Left kidney (tissue), 8 donors: ENCODE data around the gene UBE2L6. TPM values are rescaled to one million over a fixed set of nuclear protein-coding genes. Genes with fewer than 3 reads are reported as not detected.
A peak's percentile ranks its signal among the peaks of the same experiment; 100 is the strongest.

ENCODE experiments used
- DNase-seq: peaks from one replicate; pipeline ENCODE4 v3.0.0-alpha.2; 2013
- long read RNA-seq, 8 donors: transcript quantifications; one replicate each; lab custom pipeline, GENCODE V29; 2026
- polyA plus RNA-seq: library from polyadenylated mRNA; unstranded; fragments of 120-200 nt; gene quantifications from one replicate; pipeline ENCODE4 v1.2.1, GENCODE V29; 2013; ENCODE audit not compliant: insufficient read length

UBE2L6 gene
- polyA plus RNA-seq = 31.2 TPM
- long read RNA-seq, donor 1, transcript UBE2L6-201 (4 exons, 1,354 nt) = major isoform, 21 of 24 reads
- long read RNA-seq, donor 1, partial matches to known transcripts = 0 of 24 reads
- long read RNA-seq, donor 1, other reads (novel, unspliced or antisense) = 0 of 24 reads
- long read RNA-seq, donor 2, transcript UBE2L6-201 (4 exons, 1,354 nt) = major isoform, 10 of 13 reads
- long read RNA-seq, donor 2, partial matches to known transcripts = 0 of 13 reads
- long read RNA-seq, donor 2, other reads (novel, unspliced or antisense) = 0 of 13 reads
- long read RNA-seq, donor 3, transcript UBE2L6-201 (4 exons, 1,354 nt) = major isoform, 11 of 12 reads
- long read RNA-seq, donor 3, partial matches to known transcripts = 0 of 12 reads
- long read RNA-seq, donor 3, other reads (novel, unspliced or antisense) = 0 of 12 reads
- long read RNA-seq, donor 4 = 0 reads
- long read RNA-seq, donor 5, transcript UBE2L6-201 (4 exons, 1,354 nt) = major isoform, 31 of 37 reads
- long read RNA-seq, donor 5, transcript UBE2L6-202 (4 exons, 1,573 nt) = minor isoform, 6 of 37 reads
- long read RNA-seq, donor 5, partial matches to known transcripts = 0 of 37 reads
- long read RNA-seq, donor 5, other reads (novel, unspliced or antisense) = 0 of 37 reads
- long read RNA-seq, donor 6, transcript UBE2L6-201 (4 exons, 1,354 nt) = major isoform, 12 of 15 reads
- long read RNA-seq, donor 6, partial matches to known transcripts = 0 of 15 reads
- long read RNA-seq, donor 6, other reads (novel, unspliced or antisense) = 0 of 15 reads
- long read RNA-seq, donor 7, transcript UBE2L6-201 (4 exons, 1,354 nt) = major isoform, 27 of 31 reads
- long read RNA-seq, donor 7, partial matches to known transcripts = 0 of 31 reads
- long read RNA-seq, donor 7, other reads (novel, unspliced or antisense) = 0 of 31 reads
- long read RNA-seq, donor 8, transcript UBE2L6-201 (4 exons, 1,354 nt) = major isoform, 11 of 12 reads
- long read RNA-seq, donor 8, partial matches to known transcripts = 0 of 12 reads
- long read RNA-seq, donor 8, other reads (novel, unspliced or antisense) = 0 of 12 reads

DNA sequence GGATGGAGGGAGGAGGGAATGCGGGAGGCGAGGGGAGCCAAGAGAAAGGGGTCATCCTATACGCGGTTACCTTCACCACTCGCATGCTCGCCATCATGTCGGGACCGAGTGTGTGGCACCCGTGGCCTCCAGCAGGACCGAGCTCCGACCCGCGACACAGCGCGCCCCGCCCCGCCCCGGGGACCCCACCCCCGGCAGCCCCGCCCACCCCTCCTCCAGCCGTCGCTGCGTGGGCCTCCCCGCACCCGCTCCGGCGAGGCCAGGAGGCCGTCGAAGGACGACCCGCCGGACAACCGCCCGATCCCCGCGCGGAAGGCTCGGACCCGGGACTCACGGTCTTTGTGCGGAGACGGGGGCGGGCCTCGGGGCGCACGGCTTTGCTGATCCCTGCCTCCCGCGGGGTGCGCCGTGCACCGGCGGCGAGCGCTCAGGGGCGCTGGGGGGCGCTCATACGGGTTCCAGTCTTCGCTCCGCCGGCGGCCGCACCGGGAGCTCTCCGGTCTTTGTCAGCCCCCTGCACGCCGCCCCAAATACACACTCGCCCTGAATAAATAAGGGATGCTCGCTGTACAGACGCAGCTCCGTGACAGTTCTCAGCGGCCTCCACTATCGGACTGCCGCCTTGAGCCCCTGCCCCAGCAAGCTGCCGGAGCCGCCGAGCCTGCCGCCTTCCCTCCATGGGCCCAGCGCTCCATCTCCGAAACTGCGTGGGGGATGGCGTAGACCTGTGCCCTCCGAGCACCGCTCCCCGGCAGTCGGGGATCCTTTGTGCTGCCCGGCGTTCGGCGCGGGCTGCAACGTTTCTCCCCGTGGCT lies at the start of gene UBE2L6:
UBE2L6 (minus strand) TSS at position 158 of the 815 bp plus-strand sequence; CDS start at position 97, 61 bp downstream.
- peak; percentile 49 for DNase-seq

- no peak for DNase-seq
These were observed 49.1 kb upstream of the UBE2L6 start for GRCh38 chr11:57616595-57616994.

GRCh38 chr11:57615308-57615707 lies 47.8 kb upstream of the UBE2L6 start:
- no peak for DNase-seq

- DNase-seq = no peak
These were observed 46.8 kb upstream of the UBE2L6 start for GRCh38 chr11:57614234-57614772.

- no peak for DNase-seq
These were observed 42.7 kb upstream of the UBE2L6 start for GRCh38 chr11:57610170-57610569.

DNA sequence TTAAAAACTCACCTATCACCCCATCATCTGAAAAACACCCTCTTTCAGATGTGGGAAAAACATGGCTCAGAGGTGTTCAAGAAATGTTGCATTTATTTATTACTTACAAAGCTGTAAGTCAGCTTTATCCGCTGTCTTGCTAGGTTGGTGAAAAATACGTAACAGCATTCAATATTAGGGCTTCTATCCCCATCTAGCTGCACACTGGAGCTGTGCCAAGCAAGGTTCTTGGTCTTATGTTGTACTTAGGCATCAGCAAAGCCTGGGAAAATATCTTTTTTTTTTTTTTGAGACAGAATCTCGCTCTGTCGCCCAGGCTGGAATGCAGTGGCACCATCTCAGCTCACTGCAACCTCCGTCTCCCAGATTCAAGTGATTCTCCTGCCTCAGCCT lies 37.6 kb upstream of the UBE2L6 start:
- DNase-seq = no peak

GRCh38 chr11:57604296-57605027 lies 37.0 kb upstream of the UBE2L6 start:
- DNase-seq = no peak

- DNase-seq = no peak
These were observed 33.8 kb upstream of the UBE2L6 start for GRCh38 chr11:57601297-57601696.

- DNase-seq = no peak
These were observed 31.9 kb upstream of the UBE2L6 start for GRCh38 chr11:57599381-57599780.

- no peak for DNase-seq
These were observed 31.3 kb upstream of the UBE2L6 start for GRCh38 chr11:57598831-57599155.

DNA sequence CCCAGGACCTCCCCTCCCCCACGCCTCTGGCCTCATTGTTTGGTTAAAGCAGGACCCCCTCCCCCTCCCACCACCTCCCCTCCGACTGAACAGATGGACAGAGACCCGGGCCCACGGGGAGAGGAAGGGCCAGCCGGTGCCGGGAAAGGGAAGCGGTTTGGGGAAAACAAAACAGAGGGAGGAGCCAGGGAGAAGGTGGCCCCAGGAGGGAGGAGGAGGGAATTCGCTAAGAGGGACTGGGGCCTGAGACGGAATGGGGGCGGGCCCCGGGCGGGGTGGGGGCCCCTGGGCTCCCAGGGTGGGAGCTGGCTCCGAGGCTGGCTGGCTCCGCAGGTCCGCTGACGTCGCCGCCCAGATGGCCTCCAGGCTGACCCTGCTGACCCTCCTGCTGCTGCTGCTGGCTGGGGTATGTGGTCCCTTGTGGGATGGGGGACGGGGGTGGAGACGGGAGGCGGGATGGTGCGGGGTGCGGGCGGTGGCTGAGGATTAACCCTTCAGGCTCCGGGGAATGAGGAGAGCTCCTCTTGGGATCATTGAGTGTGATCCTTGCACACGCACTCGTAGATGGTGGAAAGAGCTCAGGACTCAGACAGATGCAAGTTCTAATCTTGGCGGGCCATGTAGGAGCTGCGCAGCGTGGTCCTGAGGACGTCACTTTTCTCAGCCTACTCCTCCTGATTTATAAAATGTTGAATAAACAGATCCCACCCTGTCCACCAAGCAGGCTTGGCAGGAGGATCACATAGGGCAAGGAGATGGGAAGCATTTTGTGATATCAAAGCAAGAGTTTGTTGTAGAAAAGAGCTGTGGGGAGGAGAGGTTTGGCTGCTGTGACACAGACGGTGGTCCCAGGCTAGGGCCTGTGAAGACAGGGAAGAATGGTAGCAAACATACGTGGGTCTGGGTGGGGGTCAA lies 30.7 kb upstream of the UBE2L6 start:
- DNase-seq = peak; percentile 86

DNA sequence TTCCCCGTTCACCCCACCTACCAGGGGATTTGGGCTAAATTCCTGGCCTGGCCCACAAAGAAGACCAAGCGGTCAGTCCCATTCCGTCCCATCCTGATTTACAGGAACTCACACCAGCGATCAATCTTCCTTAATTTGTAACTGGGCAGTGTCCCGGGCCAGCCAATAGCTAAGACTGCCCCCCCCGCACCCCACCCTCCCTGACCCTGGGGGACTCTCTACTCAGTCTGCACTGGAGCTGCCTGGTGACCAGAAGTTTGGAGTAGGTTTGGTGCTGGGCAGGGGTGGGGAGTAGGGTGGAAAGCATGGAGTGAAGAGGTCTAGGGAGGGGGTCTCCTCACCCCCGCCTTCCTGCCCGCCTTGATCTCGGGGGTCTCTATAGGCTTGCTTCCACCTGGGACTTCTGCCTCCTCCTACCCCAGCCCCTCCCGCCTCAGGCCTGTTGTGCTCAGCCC lies 30.0 kb upstream of the UBE2L6 start, which contains the start of gene SERPING1:
SERPING1 (plus strand) TSS at position 225 of the 455 bp plus-strand sequence. CDS start 586 bp downstream, outside the sequence.
- peak; percentile 61 for DNase-seq

DNA sequence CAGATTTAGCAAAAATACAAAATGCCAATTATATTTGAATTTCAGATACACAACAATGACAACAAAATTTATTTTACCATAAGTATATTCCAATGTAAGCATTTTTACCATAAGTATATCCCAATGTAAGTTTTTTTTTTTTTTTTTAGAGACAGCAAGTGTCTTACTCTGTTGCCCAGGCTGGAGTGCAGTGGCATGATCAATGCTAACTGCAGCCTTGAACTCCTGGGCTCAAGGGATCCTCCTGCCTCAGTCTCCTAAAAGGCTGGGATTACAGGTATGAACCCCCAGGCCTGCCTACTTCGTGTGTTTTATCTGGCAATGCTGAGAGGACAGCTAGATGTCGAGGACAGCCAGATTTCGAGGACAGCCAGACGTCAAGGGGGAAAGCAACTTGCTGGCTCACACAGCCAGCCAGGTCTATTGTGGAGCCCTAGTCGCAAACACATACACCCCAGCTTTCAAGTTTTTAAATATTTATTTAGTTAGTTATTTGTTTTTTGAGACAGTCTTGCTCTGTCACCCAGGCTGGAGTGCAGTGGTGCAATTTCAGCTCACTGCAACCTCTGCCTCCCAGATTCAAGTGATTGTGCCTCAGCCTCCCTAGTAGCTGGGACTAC lies 28.9 kb upstream of the UBE2L6 start:
- no peak for DNase-seq

DNA sequence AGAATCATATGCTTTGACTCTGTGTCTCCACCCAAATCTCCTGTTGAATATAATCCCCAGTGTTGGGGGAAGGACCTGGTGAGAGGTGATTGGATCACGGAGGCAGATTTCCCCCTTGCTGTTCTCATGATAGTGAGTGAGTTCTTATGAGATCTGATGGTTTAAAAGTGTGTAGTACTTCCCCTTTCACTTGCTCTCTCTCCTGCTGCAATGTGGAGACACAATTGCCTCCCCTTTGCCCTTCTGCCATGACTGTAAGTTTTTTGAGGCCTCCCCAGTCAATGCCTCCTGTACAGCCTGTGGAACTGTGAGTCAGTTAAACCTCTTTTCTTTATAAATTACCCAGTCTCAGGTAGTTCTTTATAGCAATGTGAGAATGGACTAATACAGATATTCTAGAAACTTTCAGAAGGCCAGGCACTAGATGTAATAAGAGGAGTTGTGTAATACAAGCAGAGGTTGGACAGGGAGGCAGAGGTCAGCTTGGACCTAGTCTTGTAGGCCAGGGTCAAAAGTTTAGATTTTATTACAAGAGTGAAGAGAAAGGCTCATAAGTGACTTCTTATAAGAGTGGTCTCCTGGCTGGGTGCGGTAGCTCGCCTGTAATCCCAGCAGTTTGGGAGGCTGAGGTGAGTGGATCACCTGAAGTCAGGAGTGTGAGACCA lies 20.7 kb upstream of the UBE2L6 start:
- no peak for DNase-seq

- no peak for DNase-seq
These were observed 19.3 kb upstream of the UBE2L6 start for GRCh38 chr11:57586711-57587245.

GRCh38 chr11:57585301-57585700 lies 17.8 kb upstream of the UBE2L6 start:
- no peak for DNase-seq

GRCh38 chr11:57584341-57584740 lies 16.9 kb upstream of the UBE2L6 start:
- DNase-seq = no peak

DNA sequence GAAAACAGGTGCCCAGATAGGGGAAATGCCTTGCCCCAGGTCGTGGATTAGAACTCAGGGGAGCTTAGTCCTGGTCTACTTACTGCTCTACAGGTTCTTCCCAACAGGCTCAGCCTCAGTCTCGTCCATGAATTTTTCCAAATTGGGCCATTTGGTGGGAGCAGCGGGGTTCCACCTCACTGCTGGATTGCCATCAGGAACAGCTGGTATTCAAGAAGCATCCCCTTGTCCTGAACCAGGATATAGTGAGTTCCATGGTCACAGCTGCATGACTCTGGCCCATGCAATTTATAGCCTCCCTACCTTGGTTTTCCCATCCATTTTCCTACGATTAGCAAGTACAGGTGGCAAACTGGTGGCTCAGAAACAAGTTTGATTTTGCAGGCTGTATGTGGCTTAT lies 6.6 kb upstream of the UBE2L6 start:
- no peak for DNase-seq
